Fibroblast of skin of right quadriceps (primary cell): ENCODE data around the gene SCARB1.
A peak's percentile ranks its signal among the peaks of the same experiment; 100 is the strongest.
"Not testable (repeated sequence)": the region's sequence is repeated elsewhere in the genome, so short reads cannot be mapped to it uniquely, and the experiment has no call there.

ENCODE experiments used
- DNase-seq: peaks from one replicate; pipeline ENCODE4 v3.0.0-alpha.2; 2013

Gene SCARB1, protein sequence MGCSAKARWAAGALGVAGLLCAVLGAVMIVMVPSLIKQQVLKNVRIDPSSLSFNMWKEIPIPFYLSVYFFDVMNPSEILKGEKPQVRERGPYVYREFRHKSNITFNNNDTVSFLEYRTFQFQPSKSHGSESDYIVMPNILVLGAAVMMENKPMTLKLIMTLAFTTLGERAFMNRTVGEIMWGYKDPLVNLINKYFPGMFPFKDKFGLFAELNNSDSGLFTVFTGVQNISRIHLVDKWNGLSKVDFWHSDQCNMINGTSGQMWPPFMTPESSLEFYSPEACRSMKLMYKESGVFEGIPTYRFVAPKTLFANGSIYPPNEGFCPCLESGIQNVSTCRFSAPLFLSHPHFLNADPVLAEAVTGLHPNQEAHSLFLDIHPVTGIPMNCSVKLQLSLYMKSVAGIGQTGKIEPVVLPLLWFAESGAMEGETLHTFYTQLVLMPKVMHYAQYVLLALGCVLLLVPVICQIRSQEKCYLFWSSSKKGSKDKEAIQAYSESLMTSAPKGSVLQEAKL

GRCh38 chr12:124863416-124864325 is at the start of gene SCARB1:
Gene SCARB1, minus strand, starts transcription at chr12:124863864. Its CDS starts 144 bp downstream, at chr12:124863720.
- peak; percentile 82 for DNase-seq

- DNase-seq, result not testable (repeated sequence)
Measured at GRCh38 chr12:124912529-124913287, 49.0 kb upstream of the SCARB1 start.

DNA sequence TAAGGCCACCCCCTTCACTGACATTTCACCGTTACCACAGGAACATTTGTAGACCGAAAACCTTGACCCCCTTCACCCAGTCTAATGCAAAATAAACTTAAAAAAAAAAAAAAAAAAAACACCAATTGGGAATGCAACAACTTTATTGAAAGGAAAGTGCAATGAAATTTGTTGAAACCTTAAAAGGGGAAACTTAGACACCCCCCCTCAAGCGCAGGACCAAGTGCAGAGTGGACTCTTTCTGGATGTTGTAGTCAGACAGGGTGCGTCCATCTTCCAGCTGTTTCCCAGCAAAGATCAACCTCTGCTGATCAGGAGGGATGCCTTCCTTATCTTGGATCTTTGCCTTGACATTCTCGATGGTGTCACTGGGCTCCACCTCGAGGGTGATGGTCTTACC is 47.9 kb upstream of the SCARB1 start:
- not testable (repeated sequence) for DNase-seq

DNA sequence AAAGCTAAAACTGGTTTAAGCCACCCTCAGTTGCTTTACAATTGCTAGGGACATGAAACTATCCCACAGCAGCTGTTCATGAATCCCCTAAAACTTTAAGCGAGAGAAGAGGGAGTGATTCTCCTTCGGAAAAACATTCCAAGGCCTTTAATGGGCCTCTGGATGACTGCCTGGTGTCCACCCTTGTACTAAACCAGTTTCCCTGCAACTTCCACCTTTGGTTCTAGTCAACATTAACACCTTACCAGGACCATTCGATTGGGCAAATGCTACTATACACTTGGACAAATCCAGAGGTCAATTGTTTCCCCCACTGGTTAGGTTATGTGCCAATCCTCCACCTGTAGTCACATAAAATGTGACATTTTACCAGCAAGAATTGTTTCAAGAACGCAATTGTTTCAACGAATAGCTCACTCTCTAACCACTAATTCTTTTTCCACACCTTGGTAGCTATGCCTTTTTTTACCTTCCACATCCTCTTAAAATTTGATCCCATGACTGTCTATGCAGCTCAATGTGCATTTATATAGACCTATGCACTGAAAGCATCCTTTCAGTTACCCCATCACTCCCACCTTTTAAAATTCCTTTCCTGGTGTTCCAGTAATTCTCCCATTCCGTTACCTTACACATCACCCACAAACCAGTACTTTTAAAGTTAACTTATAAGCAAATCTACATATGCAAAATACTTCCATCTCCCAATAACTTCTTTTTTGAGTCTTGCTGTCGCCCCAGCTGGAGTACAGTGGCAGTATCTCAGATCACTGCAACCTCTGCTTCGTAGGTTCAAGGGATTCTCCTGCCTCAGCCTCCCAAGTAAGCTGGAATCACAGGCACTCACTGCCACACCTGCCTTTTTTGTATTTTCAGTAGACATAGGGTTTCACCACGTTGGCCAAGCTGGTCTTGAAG is 47.2 kb upstream of the SCARB1 start:
- no peak for DNase-seq

- DNase-seq, result peak; percentile 10
Measured at GRCh38 chr12:124909831-124910560, 46.3 kb upstream of the SCARB1 start.

DNA sequence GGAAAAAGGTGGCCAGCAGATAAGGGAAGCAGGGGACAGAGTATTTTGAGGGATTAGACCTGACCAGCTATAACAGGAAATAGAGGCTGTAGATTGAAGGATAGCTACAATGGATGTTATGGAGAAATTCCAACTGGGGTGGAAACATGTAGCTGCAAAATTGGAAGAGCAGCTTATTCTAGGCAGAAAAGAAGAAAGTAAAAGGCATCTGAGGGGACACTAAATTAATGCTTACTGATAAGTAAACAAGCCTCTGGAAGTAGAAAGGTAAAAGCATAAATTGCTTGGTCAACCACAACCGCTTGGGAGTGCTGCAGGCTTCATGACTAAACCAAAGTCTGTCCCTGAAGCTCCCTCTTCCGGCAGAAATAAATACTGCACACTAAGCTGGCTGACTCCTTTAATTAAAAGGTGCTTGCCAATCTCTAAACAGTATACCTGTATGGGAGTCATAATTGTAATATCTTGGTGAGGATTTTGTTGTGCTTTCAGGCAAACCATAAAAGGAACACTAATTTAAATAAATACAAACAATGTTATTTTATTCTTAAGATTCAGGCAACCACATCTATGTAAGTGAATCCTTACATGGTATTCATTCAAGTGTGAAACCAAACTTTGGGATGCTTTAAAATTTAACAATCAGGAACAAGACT is 43.1 kb upstream of the SCARB1 start:
- peak; percentile 86 for DNase-seq

- DNase-seq, result peak; percentile 68
Measured at GRCh38 chr12:124904306-124905098, 40.8 kb upstream of the SCARB1 start.

DNA sequence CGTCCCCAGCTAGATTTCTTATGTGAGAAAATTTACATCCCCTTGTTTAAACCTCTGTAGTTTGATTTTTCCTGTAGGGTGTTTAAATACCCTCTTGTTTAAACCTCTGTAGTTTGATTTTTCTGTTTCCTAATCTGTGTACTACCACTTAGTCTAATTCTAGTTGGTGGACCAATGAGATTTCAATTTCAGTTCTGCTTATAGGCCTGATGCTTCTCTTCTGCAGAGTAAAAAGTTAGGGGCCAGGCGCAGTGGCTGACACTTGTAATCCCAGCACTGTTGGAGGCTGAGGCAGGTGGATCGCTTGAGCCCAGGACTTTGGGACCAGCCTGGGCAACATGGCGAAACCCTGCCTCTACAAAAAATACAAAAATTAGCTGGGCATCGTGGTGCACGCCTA is 39.3 kb upstream of the SCARB1 start:
- no peak for DNase-seq

- DNase-seq, result no peak
Measured at GRCh38 chr12:124901003-124901402, 37.3 kb upstream of the SCARB1 start.

DNA sequence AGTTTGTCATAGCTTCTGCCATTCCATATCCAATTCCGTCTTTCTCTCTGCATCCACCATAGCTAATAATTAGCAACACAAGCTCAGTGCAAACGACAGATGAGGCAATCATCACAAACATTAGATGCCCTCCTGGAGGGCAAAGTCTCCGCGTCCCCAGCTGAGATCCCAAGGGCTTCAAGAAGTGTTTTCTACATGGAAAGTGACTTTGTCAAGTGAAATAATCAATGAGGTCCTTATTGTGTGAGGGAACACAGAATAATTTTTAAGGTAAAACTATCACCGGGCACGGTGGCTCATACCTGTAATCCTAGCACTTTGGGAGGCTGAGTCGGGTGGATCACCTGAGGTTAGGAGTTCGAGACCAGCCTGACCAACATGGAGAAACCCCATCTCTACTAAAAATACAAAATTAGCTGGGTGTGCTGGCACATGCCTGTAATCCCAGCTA is 36.7 kb upstream of the SCARB1 start:
- DNase-seq, result not testable (repeated sequence)

DNA sequence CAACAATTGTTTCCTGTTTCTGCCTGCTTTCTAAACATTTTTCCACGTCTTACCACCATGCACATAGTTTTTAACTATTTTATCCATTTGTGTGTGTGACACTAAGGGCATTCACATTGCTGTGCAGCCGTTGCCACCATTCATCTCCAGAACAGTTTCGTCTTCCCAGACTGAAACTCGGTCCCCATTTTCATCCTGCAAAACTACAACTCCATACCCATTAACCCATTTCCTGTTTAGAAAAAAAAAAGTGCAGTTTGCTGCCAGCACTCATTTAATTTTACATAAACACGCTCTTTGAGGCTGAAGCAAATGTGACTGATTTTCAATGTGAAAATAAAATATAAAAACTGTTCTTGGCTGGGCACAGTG is 35.2 kb upstream of the SCARB1 start:
- no peak for DNase-seq

DNA sequence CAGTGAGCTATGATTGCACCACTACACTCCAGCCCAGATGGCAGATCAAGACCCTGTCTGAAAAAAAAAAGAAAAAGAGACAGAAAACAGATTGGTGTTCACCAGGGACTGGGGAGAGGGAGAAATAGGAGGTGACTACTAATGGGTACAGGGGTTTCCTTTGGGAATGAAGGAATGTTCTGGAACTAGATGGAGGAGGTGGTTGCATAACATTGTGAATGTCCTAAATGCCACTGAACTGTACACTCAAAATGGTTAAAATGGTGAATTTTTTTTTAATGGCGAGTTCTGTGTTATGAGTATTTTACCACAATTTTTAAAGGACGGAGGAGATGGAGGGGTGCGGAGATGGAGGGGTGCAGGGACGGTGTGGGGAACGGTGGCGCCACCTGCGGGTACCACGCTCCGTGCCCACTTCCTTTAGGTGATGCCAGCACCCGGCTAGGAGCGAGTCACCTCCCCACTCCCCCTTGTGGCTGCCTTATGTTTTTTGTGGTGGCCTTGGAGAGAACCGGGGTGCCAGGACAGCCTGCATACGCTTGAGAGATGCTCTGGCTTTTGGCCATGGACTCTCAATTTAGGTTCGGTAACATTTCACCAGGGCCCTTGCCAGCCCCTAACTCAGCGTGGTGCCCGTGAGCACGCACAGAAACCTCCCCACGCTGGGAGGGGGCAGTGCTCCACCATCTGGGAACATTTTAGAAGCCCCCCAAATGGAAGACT is 34.7 kb upstream of the SCARB1 start:
- peak; percentile 20 for DNase-seq

GRCh38 chr12:124896461-124896860 is 32.8 kb upstream of the SCARB1 start:
- no peak for DNase-seq

- DNase-seq, result no peak
Measured at GRCh38 chr12:124893792-124894516, 30.3 kb upstream of the SCARB1 start.

- no peak for DNase-seq
Measured at GRCh38 chr12:124888260-124888659, 24.6 kb upstream of the SCARB1 start.

GRCh38 chr12:124887766-124888165 is 24.1 kb upstream of the SCARB1 start:
- not testable (repeated sequence) for DNase-seq

GRCh38 chr12:124884587-124885438 is 21.1 kb upstream of the SCARB1 start:
- no peak for DNase-seq
